HG02759 (cell line): ENCODE measurements around the gene SCGB3A1.

Experiments used
- ATAC-seq: cut with Tn5 transposase; IDR thresholded peaks from one replicate; pipeline ENCODE4 v1.9.1; 2021; ENCODE audit warnings: mild to moderate bottlenecking, moderate library complexity; ENCODE audit not compliant: unreplicated experiment

The SCGB3A1 gene

GRCh38 chr5:180625791-180626660 is 34.7 kb upstream of the SCGB3A1 start:
- ATAC-seq, result no peak

GRCh38 chr5:180625125-180625790 is 34.0 kb upstream of the SCGB3A1 start:
- no peak for ATAC-seq

- no peak for ATAC-seq
Measured at GRCh38 chr5:180624587-180624986, 33.3 kb upstream of the SCGB3A1 start.

- no peak for ATAC-seq
Measured at GRCh38 chr5:180623844-180624243, 32.5 kb upstream of the SCGB3A1 start.

GRCh38 chr5:180623411-180623834 is 32.1 kb upstream of the SCGB3A1 start:
- ATAC-seq, result no peak

- ATAC-seq, result no peak
Measured at GRCh38 chr5:180622910-180623309, 31.6 kb upstream of the SCGB3A1 start.

GRCh38 chr5:180621311-180621710 is 30.0 kb upstream of the SCGB3A1 start:
- no peak for ATAC-seq

GRCh38 chr5:180620014-180620413 is 28.7 kb upstream of the SCGB3A1 start:
- ATAC-seq, result no peak

GRCh38 chr5:180619563-180619915 is 28.2 kb upstream of the SCGB3A1 start:
- ATAC-seq, result no peak

- ATAC-seq, result no peak
Measured at GRCh38 chr5:180618829-180619562, 27.7 kb upstream of the SCGB3A1 start.

GRCh38 chr5:180618487-180618828 is 27.2 kb upstream of the SCGB3A1 start:
- ATAC-seq, result no peak

GRCh38 chr5:180613814-180614188 is 22.5 kb upstream of the SCGB3A1 start:
- no peak for ATAC-seq

GRCh38 chr5:180613188-180613813 is 22.0 kb upstream of the SCGB3A1 start:
- no peak for ATAC-seq

- no peak for ATAC-seq
Measured at GRCh38 chr5:180612683-180613082, 21.4 kb upstream of the SCGB3A1 start.

- no peak for ATAC-seq
Measured at GRCh38 chr5:180611140-180611850, 20.0 kb upstream of the SCGB3A1 start.

- no peak for ATAC-seq
Measured at GRCh38 chr5:180609817-180610550, 18.7 kb upstream of the SCGB3A1 start.

- ATAC-seq, result no peak
Measured at GRCh38 chr5:180609386-180609785, 18.1 kb upstream of the SCGB3A1 start.

GRCh38 chr5:180608572-180609310 is 17.4 kb upstream of the SCGB3A1 start:
- ATAC-seq, result no peak

- no peak for ATAC-seq
Measured at GRCh38 chr5:180607861-180608571, 16.7 kb upstream of the SCGB3A1 start.
